Liver (tissue), 3 donors: ENCODE data around the gene ZNF318.

Experiments
- FOXA1 ChIP-seq: IDR thresholded peaks from 2 replicates; pipeline ENCODE4 v1.6.1; 2016; ENCODE audit warnings: antibody characterized with exemption
- GABPA ChIP-seq, 2 donors: IDR thresholded peaks in 1 of 2; conservative IDR thresholded peaks in 1 of 2; 2 replicates each; pipeline ENCODE4 v1.6.1; 2016; ENCODE audit warnings: antibody characterized with exemption in 2 of 2, mild to moderate bottlenecking in 1 of 2, moderate library complexity in 1 of 2
- TAF1 ChIP-seq: conservative IDR thresholded peaks from 2 replicates; pipeline ENCODE4 v1.6.1; 2016; ENCODE audit warnings: antibody characterized with exemption, mild to moderate bottlenecking
- ZBTB33 ChIP-seq: IDR thresholded peaks from 2 replicates; pipeline ENCODE4 v1.6.1; 2016; ENCODE audit warnings: antibody characterized with exemption
- TF ChIP-seq, protein P1 (sequence below): fragments of 150-350 bp; IDR thresholded peaks from 2 replicates; pipeline ENCODE4 v1.5.1; 2017; ENCODE audit warnings: improper control_type of control experiment, low read depth, low read length; ENCODE audit not compliant: missing input control
- TF ChIP-seq, protein P2 (sequence below): IDR thresholded peaks from 2 replicates; pipeline ENCODE4 v1.6.1; 2016; ENCODE audit warnings: antibody characterized with exemption
- TF ChIP-seq, protein P3 (sequence below): IDR thresholded peaks from 2 replicates; pipeline ENCODE4 v1.6.1; 2016; ENCODE audit warnings: antibody characterized with exemption
- donor health status: healthy.
- donor health status: healthy.

DNA sequence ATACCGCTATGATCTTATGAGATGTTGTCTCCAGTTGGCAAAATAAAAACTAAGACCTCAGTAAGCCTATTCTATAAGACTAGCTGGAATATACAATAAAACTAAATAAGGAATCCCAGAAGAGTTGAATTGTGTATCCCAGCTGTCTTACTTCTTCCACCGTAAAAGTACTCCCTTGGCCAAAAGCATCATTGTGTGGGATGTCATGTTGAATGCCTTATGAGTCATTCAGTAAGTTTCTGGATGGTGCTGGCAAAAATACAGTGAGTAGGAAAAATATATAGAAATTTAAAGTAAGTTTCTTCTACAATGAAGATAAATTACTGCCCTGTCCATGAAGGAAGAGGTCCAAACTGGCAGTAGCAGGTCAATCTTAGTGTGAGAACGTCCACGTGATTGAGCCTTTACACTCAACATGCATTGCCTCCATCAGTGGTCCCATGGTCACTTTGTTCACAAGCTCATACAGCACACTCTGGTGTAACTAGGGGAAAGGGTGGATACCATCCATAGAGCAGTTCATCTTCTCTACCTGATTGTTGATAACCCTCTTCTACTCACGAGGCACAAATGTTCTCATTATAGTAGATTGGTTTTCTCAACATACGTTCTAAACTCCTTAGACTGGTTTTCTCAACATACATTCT, 13.7 kb upstream of the ZNF318 start:
- TF ChIP-seq, protein P1, sequence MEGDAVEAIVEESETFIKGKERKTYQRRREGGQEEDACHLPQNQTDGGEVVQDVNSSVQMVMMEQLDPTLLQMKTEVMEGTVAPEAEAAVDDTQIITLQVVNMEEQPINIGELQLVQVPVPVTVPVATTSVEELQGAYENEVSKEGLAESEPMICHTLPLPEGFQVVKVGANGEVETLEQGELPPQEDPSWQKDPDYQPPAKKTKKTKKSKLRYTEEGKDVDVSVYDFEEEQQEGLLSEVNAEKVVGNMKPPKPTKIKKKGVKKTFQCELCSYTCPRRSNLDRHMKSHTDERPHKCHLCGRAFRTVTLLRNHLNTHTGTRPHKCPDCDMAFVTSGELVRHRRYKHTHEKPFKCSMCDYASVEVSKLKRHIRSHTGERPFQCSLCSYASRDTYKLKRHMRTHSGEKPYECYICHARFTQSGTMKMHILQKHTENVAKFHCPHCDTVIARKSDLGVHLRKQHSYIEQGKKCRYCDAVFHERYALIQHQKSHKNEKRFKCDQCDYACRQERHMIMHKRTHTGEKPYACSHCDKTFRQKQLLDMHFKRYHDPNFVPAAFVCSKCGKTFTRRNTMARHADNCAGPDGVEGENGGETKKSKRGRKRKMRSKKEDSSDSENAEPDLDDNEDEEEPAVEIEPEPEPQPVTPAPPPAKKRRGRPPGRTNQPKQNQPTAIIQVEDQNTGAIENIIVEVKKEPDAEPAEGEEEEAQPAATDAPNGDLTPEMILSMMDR, result no peak
- no peak for TF ChIP-seq FOXA1
- no peak for TF ChIP-seq ZBTB33
- no peak for TF ChIP-seq TAF1
- TF ChIP-seq, protein P2, sequence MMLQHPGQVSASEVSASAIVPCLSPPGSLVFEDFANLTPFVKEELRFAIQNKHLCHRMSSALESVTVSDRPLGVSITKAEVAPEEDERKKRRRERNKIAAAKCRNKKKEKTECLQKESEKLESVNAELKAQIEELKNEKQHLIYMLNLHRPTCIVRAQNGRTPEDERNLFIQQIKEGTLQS, result no peak
- TF ChIP-seq, protein P3, sequence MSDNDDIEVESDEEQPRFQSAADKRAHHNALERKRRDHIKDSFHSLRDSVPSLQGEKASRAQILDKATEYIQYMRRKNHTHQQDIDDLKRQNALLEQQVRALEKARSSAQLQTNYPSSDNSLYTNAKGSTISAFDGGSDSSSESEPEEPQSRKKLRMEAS, result no peak
- no peak for TF ChIP-seq GABPA (IDR thresholded peaks at IDR 0.05 in 1 of 2, conservative IDR thresholded peaks at IDR 0.05 in 1 of 2)
